IMR-90 (cell line): Measurements from ENCODE around the gene ATP13A2. TPM values are rescaled to one million over a fixed set of nuclear protein-coding genes. Genes with fewer than 3 reads are reported as not detected.
"Not testable (repeated sequence)": the region's sequence is repeated elsewhere in the genome, so short reads cannot be mapped to it uniquely, and the experiment has no call there.

Source experiments
- ATAC-seq: fragments of 200-7000 bp; cut with Tn5 transposase; 2 replicates; pipeline ENCODE4 v1.9.1; 2020; ENCODE audit warnings: low read depth, mild to moderate bottlenecking, moderate library complexity
- BruUV-seq: library from RNA; stranded (reverse); fragments of 400-500 nt; replicated peaks from 2 replicates; lab custom pipeline; 2021; lab: Mats Ljungman, UMichigan
- CTCF ChIA-PET: fragments of 300-600 bp; formaldehyde crosslinking; extraction: SDS; loops from one replicate; lab custom pipeline; 2021; ENCODE audit warnings: antibody characterized with exemption; lab: Yijun Ruan, JAX
- POLR2A ChIA-PET: fragments of 300-600 bp; sonication (Branson Sonifier 250); formaldehyde crosslinking; loops from one replicate; lab custom pipeline; 2022; ENCODE audit warnings: antibody characterized with exemption; ENCODE audit not compliant: unreplicated experiment; lab: Charles Lee
- DNase-seq: peaks from one replicate; pipeline ENCODE4 v3.0.0; 2013
- H2AFZ ChIP-seq: replicated peaks from 2 replicates; pipeline ENCODE3; 2013; ENCODE audit warnings: low read length, mild to moderate bottlenecking; ENCODE audit not compliant: poor library complexity
- H2AK5ac ChIP-seq: 2 replicates; pipeline ENCODE4 v1.6.1; 2013; ENCODE audit warnings: low read depth, low read length, inconsistent platforms
- H2AK9ac ChIP-seq: replicated peaks from 2 replicates; pipeline ENCODE3; 2013; ENCODE audit warnings: mild to moderate bottlenecking, low read depth, low read length, moderate library complexity; ENCODE audit not compliant: poor library complexity
- H2BK120ac ChIP-seq: 2 replicates; pipeline ENCODE4 v1.6.1; 2013; ENCODE audit warnings: low read depth, low read length, inconsistent platforms
- H2BK15ac ChIP-seq: 3 replicates; pipeline ENCODE4 v1.6.1; 2013; ENCODE audit warnings: low read depth, low read length, inconsistent platforms
- H2BK20ac ChIP-seq: 2 replicates; pipeline ENCODE4 v1.6.1; 2013; ENCODE audit warnings: low read depth, mild to moderate bottlenecking, inconsistent platforms, low read length, moderate library complexity
- H2BK5ac ChIP-seq: 2 replicates; pipeline ENCODE4 v1.6.1; 2013; ENCODE audit warnings: mild to moderate bottlenecking, low read depth, low read length, inconsistent platforms; ENCODE audit not compliant: poor library complexity, severe bottlenecking
- H3K14ac ChIP-seq: replicated peaks from 2 replicates; pipeline ENCODE4 v1.6.1; 2013; ENCODE audit warnings: low read depth, low read length, inconsistent platforms
- H3K18ac ChIP-seq: 2 replicates; pipeline ENCODE4 v1.6.1; 2013; ENCODE audit warnings: low read depth, low read length, control low read depth
- H3K23ac ChIP-seq: 2 replicates; pipeline ENCODE4 v1.6.1; 2013; ENCODE audit warnings: low read depth, low read length, inconsistent platforms
- H3K27ac ChIP-seq: 2 replicates; pipeline ENCODE4 v1.5.1; 2013; ENCODE audit warnings: mild to moderate bottlenecking, control low read depth, low read length; ENCODE audit not compliant: insufficient read depth
- H3K27me3 ChIP-seq: 2 replicates; pipeline ENCODE4 v1.6.1; 2013; ENCODE audit warnings: low read length; ENCODE audit not compliant: control insufficient read depth, insufficient read depth
- H3K36me3 ChIP-seq: 2 replicates; pipeline ENCODE4 v1.6.1; 2013; ENCODE audit warnings: low read length, mixed read lengths; ENCODE audit not compliant: control insufficient read depth, insufficient read depth
- H3K4ac ChIP-seq: 2 replicates; pipeline ENCODE4 v1.6.1; 2013; ENCODE audit warnings: low read depth, low read length, inconsistent platforms
- H3K4me1 ChIP-seq: 2 replicates; pipeline ENCODE4 v1.6.1; 2013; ENCODE audit warnings: low read length, mixed read lengths; ENCODE audit not compliant: control insufficient read depth, insufficient read depth
- H3K4me2 ChIP-seq: 2 replicates; pipeline ENCODE4 v1.6.1; 2013; ENCODE audit warnings: low read depth, mild to moderate bottlenecking, control low read depth, low read length, moderate library complexity
- H3K4me3 ChIP-seq: 2 replicates; pipeline ENCODE4 v1.5.1; 2013; ENCODE audit warnings: low read depth, mild to moderate bottlenecking, control low read depth, low read length, moderate library complexity; ENCODE audit not compliant: insufficient read depth
- H3K56ac ChIP-seq: 2 replicates; pipeline ENCODE4 v1.6.1; 2013; ENCODE audit warnings: low read length, inconsistent platforms; ENCODE audit not compliant: insufficient read depth; ENCODE audit errors: extremely low read depth
- H3K79me1 ChIP-seq, 2 experiments: 2 replicates each; pipeline ENCODE4 v1.6.1; 2013; ENCODE audit warnings: low read length in 2 of 2, inconsistent platforms in 1 of 2, low read depth in 1 of 2
- H3K9ac ChIP-seq: 2 replicates; pipeline ENCODE4 v1.6.1; 2013; ENCODE audit warnings: low read depth, low read length, control low read depth
- H3K9me1 ChIP-seq: 2 replicates; pipeline ENCODE4 v1.6.1; 2013; ENCODE audit warnings: low read length, inconsistent platforms; ENCODE audit not compliant: insufficient read depth
- H3K9me3 ChIP-seq: 2 replicates; pipeline ENCODE4 v1.6.1; 2013; ENCODE audit warnings: low read length; ENCODE audit not compliant: control insufficient read depth, insufficient read depth
- H4K20me1 ChIP-seq: 2 replicates; pipeline ENCODE4 v1.6.1; 2013; ENCODE audit warnings: low read length, inconsistent platforms; ENCODE audit not compliant: insufficient read depth
- H4K5ac ChIP-seq: 2 replicates; pipeline ENCODE4 v1.6.1; 2013; ENCODE audit warnings: mild to moderate bottlenecking, low read depth, low read length, control low read depth
- H4K8ac ChIP-seq, 2 experiments: 2 replicates each; pipeline ENCODE4 v1.6.1; 2013; ENCODE audit warnings: low read depth in 2 of 2, low read length in 2 of 2, control low read depth in 1 of 2, inconsistent platforms in 1 of 2
- H4K91ac ChIP-seq: 2 replicates; pipeline ENCODE4 v1.6.1; 2013; ENCODE audit warnings: low read depth, low read length, inconsistent platforms; ENCODE audit not compliant: insufficient read depth
- WGBS, 2 experiments: methylation state at CpG; one replicate each; pipeline versions ENCODE4 v1.1.5 to v1.1.7; 2013; ENCODE audit warnings: missing lambda C conversion rate in 2 of 2; ENCODE audit not compliant: insufficient read length in 1 of 2; ENCODE audit errors: extremely low coverage in 2 of 2; 5-methylcytosine and 5-hydroxymethylcytosine counted together
- dilution Hi-C: fragments of 300-500 bp; cut with HindIII; formaldehyde crosslinking; loops from one replicate; pipeline ENCODE4 v1.14.3; 2018; ENCODE audit warnings: low sequenced_read_pairs; ENCODE audit not compliant: unreplicated experiment
- in situ Hi-C: fragments of 300-500 bp; cut with MboI; formaldehyde crosslinking; loops from 3 replicates; pipeline ENCODE4 v1.14.3; 2019; ENCODE audit warnings: low sequenced_read_pairs, inconsistent platforms, mixed read lengths
- intact Hi-C: fragments of 100-400 bp; cut with micrococcal nuclease; formaldehyde crosslinking; loops from 2 replicates; pipeline ENCODE4 v1.10.0; 2022
- polyA plus RNA-seq, 3 experiments: library from polyadenylated mRNA; depleted of rRNA; stranded (reverse); fragments of >200 nt; gene quantifications; 2 replicates each; pipeline ENCODE4 v1.2.3, GENCODE V29; 2012; ENCODE audit warnings: low replicate concordance in 1 of 3
- total RNA-seq: library from RNA; depleted of rRNA; stranded (reverse); fragments of >200 nt; gene quantifications from 2 replicates; pipeline ENCODE4 v1.2.3, GENCODE V29; 2012

The ATP13A2 gene
- total and polyA plus RNA-seq, 2 of the 4 experiments (the other 2 are of a cell fraction): 5.7 to 18.9 TPM

DNA sequence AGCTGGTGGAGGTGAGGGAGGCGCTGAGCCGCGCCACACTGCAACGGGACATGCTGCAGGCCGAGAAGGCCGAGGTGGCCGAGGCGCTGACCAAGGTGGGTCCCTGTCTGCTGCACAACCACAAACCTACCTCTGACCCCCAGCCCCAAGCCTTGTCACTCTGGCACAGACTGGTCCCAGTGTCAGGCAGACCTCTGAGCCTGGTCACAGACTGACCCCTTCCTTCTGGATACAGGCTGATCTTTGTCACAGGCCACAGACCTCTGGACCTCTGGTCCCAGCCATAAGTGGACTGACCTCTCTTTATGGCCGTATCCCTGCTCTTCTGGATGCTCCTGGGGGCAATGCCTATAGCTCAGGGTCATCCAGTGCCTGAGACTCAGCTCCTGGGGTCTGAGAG is 66.2 kb downstream of the ATP13A2 start:
- H3K18ac ChIP-seq, BruUV-seq, H3K4me2 ChIP-seq, ATAC-seq, H3K4me3 ChIP-seq, H4K5ac ChIP-seq, H2AK9ac ChIP-seq, H4K20me1 ChIP-seq, H3K56ac ChIP-seq, H3K9me3 ChIP-seq, H3K27ac ChIP-seq, intact Hi-C loops, H3K9ac ChIP-seq, H4K8ac ChIP-seq, H3K36me3 ChIP-seq, H2BK5ac ChIP-seq, H2AK5ac ChIP-seq, H2BK120ac ChIP-seq, H3K4ac ChIP-seq, DNase-seq, H2BK15ac ChIP-seq, H3K14ac ChIP-seq, H3K9me1 ChIP-seq, H3K23ac ChIP-seq, H4K91ac ChIP-seq, CTCF ChIA-PET, H3K4me1 ChIP-seq, dilution Hi-C loops, H3K27me3 ChIP-seq, H2AFZ ChIP-seq, H2BK20ac ChIP-seq, H3K79me1 ChIP-seq, POLR2A ChIA-PET: not testable (repeated sequence)
- WGBS, 2 experiments: 78% methylated on average over 1 of the region's 9 CpGs; no CpG with 5 or more reads in 1 of the 2 experiments
- in situ Hi-C loops: loop anchor here (5.0 kb wide), 1 partner anchor 323 kb away; no protein-coding TSS in a partner anchor
